Epithelial cell of esophagus (primary cell): ENCODE measurements around the gene TPK1.
A peak's percentile ranks its signal among the peaks of the same experiment; 100 is the strongest.

Source experiments
- DNase-seq: peaks from one replicate; pipeline ENCODE4 v3.0.0; 2010; ENCODE audit warnings: low read depth
- H3K4me3 ChIP-seq: 2 replicates; pipeline ENCODE4 v1.5.1; 2011; ENCODE audit warnings: mild to moderate bottlenecking, low read length, control low read depth
- TF ChIP-seq, protein P1 (sequence below): IDR thresholded peaks from 2 replicates; pipeline ENCODE4 v1.5.1; 2011; ENCODE audit warnings: low read depth, mild to moderate bottlenecking, low read length, control low read depth, inconsistent platforms; ENCODE audit not compliant: insufficient read depth; ENCODE audit errors: missing control alignments

Gene TPK1

DNA sequence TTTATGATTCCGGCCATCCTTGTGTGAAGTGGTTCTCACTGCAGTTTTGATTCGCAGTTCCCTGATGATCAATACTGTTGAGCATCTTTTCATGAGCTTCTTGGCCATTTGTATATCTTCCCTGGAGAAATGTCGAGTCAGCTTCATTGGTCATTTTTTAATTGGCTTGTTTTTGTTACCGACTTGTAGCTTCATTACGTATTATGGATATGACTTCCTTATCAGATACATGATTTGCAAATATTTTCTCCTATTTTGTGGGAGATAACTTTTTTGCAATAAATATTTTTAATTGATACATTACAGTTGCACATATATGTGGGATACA, 27.4 kb upstream of the TPK1 start:
- DNase-seq = no peak
- TF ChIP-seq, protein P1, sequence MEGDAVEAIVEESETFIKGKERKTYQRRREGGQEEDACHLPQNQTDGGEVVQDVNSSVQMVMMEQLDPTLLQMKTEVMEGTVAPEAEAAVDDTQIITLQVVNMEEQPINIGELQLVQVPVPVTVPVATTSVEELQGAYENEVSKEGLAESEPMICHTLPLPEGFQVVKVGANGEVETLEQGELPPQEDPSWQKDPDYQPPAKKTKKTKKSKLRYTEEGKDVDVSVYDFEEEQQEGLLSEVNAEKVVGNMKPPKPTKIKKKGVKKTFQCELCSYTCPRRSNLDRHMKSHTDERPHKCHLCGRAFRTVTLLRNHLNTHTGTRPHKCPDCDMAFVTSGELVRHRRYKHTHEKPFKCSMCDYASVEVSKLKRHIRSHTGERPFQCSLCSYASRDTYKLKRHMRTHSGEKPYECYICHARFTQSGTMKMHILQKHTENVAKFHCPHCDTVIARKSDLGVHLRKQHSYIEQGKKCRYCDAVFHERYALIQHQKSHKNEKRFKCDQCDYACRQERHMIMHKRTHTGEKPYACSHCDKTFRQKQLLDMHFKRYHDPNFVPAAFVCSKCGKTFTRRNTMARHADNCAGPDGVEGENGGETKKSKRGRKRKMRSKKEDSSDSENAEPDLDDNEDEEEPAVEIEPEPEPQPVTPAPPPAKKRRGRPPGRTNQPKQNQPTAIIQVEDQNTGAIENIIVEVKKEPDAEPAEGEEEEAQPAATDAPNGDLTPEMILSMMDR = no peak
- no peak overlapping the region for H3K4me3 ChIP-seq

DNA sequence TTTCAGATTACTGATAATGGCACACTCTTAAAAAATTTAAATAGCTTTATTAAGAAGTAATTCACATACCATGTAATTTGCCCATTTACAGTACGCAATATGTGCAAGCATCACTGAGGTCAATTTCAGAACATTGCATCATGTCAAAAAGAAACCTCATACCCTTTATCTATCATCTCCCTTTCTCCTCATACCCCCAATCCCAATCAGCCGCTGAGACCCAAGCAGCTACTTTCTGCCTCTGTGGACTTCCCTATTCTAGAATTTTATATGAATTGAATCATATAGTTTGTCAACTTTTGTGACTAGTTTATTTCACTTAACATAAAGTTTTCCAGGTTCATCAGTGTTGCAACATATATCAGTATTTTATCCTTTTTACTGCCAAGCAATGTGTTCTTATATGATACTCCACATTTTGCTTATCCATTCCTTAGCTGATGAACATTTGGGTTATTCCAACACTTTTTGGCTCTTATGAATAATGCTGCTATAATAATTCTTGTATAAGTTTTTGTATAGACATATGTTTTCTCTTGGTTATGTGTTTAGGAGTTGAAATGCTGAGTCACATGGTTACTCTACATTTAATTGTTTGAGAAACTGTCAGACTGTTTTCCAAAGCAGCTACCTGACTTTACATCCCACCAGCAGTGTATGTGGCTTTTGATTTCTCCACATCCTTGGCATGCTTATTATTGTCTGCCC, 26.9 kb upstream of the TPK1 start:
- H3K4me3 ChIP-seq = no peak overlapping the region
- TF ChIP-seq, protein P1 = no peak
- DNase-seq = no peak

DNA sequence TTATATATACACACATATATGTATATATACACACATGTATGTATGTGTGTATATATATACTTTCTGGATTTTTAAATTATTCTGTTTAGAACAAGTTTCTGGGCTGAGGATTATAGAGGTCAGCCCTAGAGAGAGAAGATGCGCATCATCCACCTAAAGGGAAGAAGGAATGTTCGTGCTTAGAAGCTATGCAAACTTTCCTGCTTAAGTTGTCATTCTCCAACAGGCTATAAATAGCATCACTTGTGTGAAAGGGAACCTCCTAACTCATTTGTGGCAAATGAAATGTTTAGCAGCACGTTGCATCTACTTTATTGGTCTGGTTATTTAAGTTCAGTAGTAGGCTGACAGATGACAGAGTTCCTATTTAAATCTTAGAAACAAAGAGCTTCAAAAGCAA, 23.9 kb upstream of the TPK1 start:
- TF ChIP-seq, protein P1 = no peak
- no peak overlapping the region for H3K4me3 ChIP-seq
- no peak for DNase-seq

DNA sequence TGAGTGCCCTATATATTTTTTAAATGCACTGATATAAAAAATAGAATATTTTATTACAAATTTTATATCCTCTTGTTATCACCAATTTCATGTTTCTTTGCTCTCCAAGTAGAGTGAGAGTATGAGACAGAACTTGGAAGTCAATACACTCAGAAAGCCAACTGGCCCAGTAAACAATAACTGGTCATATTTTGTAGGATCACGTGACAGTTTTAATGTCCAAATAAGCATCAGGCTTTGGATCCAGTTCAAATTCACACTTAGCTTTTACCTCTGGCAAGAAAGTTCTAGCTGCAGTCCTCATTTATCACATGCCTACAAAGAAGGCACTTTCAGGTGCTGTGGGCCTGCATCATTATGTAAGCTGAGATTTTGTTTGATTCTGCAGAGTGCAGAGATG, 21.6 kb upstream of the TPK1 start:
- DNase-seq = no peak
- TF ChIP-seq, protein P1 = no peak
- no peak overlapping the region for H3K4me3 ChIP-seq

DNA sequence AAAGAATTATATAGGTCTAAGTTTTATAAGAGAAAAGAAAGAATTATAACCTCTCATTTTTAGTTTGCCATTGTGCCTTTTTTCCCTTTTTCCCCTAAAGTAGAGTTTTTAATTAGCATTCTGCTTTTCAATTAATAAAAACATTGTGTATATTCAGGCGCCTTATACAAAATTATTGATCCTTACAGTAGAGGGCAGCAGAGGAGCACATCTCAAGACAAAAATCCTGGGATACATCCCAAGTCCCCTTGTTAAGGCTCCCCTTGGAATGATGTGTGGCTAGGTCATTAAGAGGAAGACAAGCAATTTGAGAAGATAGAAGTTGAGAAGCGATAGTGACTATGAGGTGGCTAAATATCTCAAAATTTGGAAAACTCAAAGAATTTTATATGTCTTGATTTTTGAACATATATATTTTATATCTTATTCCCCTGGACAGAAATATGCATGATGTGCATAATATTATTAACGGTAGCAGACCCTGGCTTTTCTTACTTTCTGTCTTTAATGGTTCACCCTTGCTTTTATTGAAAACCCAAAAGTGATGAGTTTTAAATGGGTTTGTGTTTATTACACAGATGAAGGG, 19.1 kb upstream of the TPK1 start:
- peak; percentile 61 for DNase-seq
- no peak overlapping the region for H3K4me3 ChIP-seq
- TF ChIP-seq, protein P1 = peak; percentile 65

DNA sequence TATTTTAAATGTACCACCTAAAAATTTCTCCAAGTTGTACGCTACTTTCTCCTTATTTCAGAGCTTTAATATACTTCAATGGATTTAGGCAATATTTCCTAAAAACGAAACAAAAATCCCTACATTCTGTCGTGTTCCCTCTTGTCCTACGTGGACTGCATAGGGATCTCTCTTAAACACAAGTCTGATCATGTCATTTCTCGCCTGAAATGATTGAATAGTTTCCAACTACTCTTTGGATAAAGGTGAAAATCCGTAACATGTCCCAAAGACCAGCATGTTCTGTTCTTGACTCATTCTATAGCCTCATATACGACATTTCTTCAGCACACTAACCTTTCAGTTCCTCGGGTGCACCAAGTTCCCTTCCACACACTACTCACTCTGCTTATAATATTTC, 17.7 kb upstream of the TPK1 start:
- TF ChIP-seq, protein P1 = no peak
- DNase-seq = peak; percentile 84
- no peak overlapping the region for H3K4me3 ChIP-seq

DNA sequence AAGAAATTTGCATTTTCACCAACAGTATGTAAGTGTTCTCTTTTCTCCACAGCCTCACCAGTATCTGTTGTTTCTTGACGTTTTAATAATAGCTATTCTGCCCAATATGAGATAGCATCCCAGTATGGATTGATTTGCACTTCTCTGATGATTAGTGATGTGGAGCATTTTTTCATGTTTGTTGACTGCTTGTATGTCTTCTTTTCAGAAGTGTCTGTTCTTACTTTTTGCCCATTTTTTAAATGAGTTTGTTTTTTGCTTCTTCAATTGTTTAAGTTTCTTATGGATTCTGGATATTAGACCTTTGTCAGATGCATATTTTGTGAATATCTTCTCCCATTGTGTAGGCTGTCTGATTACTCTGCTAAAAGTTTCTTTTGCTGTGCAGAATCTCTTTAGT, 12.2 kb upstream of the TPK1 start:
- TF ChIP-seq, protein P1 = no peak

More for the DNA sequence above, 12.2 kb upstream of the TPK1 start:
- H3K4me3 ChIP-seq = no peak overlapping the region
- no peak for DNase-seq
